Astrocyte (in vitro differentiated cells and primary cell): ENCODE data around the gene SNW1. TPM values are rescaled to one million over a fixed set of nuclear protein-coding genes. Genes with fewer than 3 reads are reported as not detected.
A peak's percentile ranks its signal among the peaks of the same experiment; 100 is the strongest.
"Not testable (repeated sequence)": the region's sequence is repeated elsewhere in the genome, so short reads cannot be mapped to it uniquely, and the experiment has no call there.

ENCODE experiments used
- DNase-seq: peaks from one replicate; pipeline ENCODE4 v3.0.0-alpha.2; 2010; ENCODE audit warnings: low read depth
- FAIRE-seq: peaks from 2 replicates; lab custom pipeline; 2011; peaks lifted over from hg19 to GRCh38; lab: Jason Lieb, UNC
- H2AFZ ChIP-seq: 2 replicates; pipeline ENCODE4 v1.6.0; 2012; ENCODE audit warnings: low read depth, low read length, inconsistent platforms
- H3K27ac ChIP-seq: 2 replicates; pipeline ENCODE4 v1.5.1; 2011; ENCODE audit warnings: low read depth, low read length, inconsistent platforms
- H3K27me3 ChIP-seq: 2 replicates; pipeline ENCODE4 v1.6.0; 2011; ENCODE audit warnings: low read length, inconsistent platforms; ENCODE audit not compliant: insufficient read depth
- H3K36me3 ChIP-seq: 2 replicates; pipeline ENCODE4 v1.5.1; 2011; ENCODE audit warnings: low read length, inconsistent platforms; ENCODE audit not compliant: insufficient read depth
- H3K4me1 ChIP-seq: 2 replicates; pipeline ENCODE4 v1.5.1; 2011; ENCODE audit warnings: low read length, inconsistent platforms; ENCODE audit not compliant: insufficient read depth
- H3K4me2 ChIP-seq: 2 replicates; pipeline ENCODE4 v1.6.0; 2012; ENCODE audit warnings: low read length, inconsistent platforms
- H3K4me3 ChIP-seq: 2 replicates; pipeline ENCODE4 v1.5.1; 2011; ENCODE audit warnings: low read depth, mild to moderate bottlenecking, low read length, inconsistent platforms; ENCODE audit not compliant: insufficient read depth
- H3K79me2 ChIP-seq: 2 replicates; pipeline ENCODE4 v1.6.0; 2012; ENCODE audit warnings: mild to moderate bottlenecking, low read length, inconsistent platforms; ENCODE audit not compliant: insufficient read depth
- H3K9ac ChIP-seq: 2 replicates; pipeline ENCODE4 v1.6.0; 2012; ENCODE audit warnings: mild to moderate bottlenecking, low read length, inconsistent platforms
- H3K9me3 ChIP-seq: 2 replicates; pipeline ENCODE4 v1.5.1; 2012; ENCODE audit warnings: low read depth, mild to moderate bottlenecking, low read length, inconsistent platforms; ENCODE audit not compliant: insufficient read depth
- H4K20me1 ChIP-seq: 2 replicates; pipeline ENCODE4 v1.6.0; 2012; ENCODE audit warnings: low read length, inconsistent platforms; ENCODE audit not compliant: insufficient read depth
- H3K27ac Mint-ChIP-seq: one replicate; pipeline ENCODE4 v1.8.0; 2021; ENCODE audit warnings: mild to moderate bottlenecking, mixed read lengths; ENCODE audit not compliant: unreplicated experiment
- H3K27me3 Mint-ChIP-seq: one replicate; pipeline ENCODE4 v1.8.0; 2021; ENCODE audit warnings: low read depth, mixed read lengths; ENCODE audit not compliant: unreplicated experiment
- H3K36me3 Mint-ChIP-seq: one replicate; pipeline ENCODE4 v1.8.0; 2021; ENCODE audit warnings: low read depth, mixed read lengths; ENCODE audit not compliant: unreplicated experiment
- H3K4me1 Mint-ChIP-seq: one replicate; pipeline ENCODE4 v1.8.0; 2021; ENCODE audit warnings: low read depth, mixed read lengths; ENCODE audit not compliant: unreplicated experiment
- H3K4me3 Mint-ChIP-seq: one replicate; pipeline ENCODE4 v1.8.0; 2021; ENCODE audit warnings: mild to moderate bottlenecking, moderate library complexity, mixed read lengths; ENCODE audit not compliant: unreplicated experiment
- H3K9me3 Mint-ChIP-seq: one replicate; pipeline ENCODE4 v1.8.0; 2021; ENCODE audit warnings: mild to moderate bottlenecking, mixed read lengths; ENCODE audit not compliant: unreplicated experiment
- CTCF ChIP-seq: IDR thresholded peaks from 2 replicates; pipeline ENCODE4 v1.5.1; 2011; ENCODE audit warnings: low read depth, mild to moderate bottlenecking, inconsistent platforms, low read length, moderate library complexity; ENCODE audit not compliant: insufficient read depth
- EZH2 ChIP-seq: IDR thresholded peaks from 2 replicates; pipeline ENCODE4 v1.6.1; 2012; ENCODE audit warnings: mild to moderate bottlenecking, low read length, inconsistent platforms; ENCODE audit not compliant: insufficient read depth
- total RNA-seq: library from RNA; stranded (reverse); gene quantifications from 2 replicates; pipeline ENCODE4 v1.2.1, GENCODE V29; 2021

SNW1 gene
- total RNA-seq, 1 donor from 2014 or later: 72.9 TPM

GRCh38 chr14:77800814-77801213 lies 39.9 kb upstream of the SNW1 start:
- peaks cover 5% of the 10 kb centered on the region for H3K4me1 Mint-ChIP-seq
- H3K4me1 ChIP-seq: peaks cover 3% of the 10 kb centered on the region
- FAIRE-seq (no peak), DNase-seq (no peak)
- no peak overlapping the region for H3K27ac ChIP-seq
- H3K9me3 ChIP-seq: no peaks in the 10 kb centered on the region
- no peaks in the 10 kb centered on the region for H4K20me1 ChIP-seq
- H3K36me3 Mint-ChIP-seq: no peaks in the 10 kb centered on the region
- peak overlapping the region; percentile 82 for H3K9ac ChIP-seq
- H3K36me3 ChIP-seq: no peaks in the 10 kb centered on the region
- H3K27me3 ChIP-seq: no peaks in the 10 kb centered on the region
- no peak for TF ChIP-seq CTCF
- TF ChIP-seq EZH2: no peak
- no peaks in the 10 kb centered on the region for H3K79me2 ChIP-seq
- no peak overlapping the region for H3K27ac Mint-ChIP-seq
- H3K9me3 Mint-ChIP-seq: no peaks in the 10 kb centered on the region
- H3K4me2 ChIP-seq: peak overlapping the region; percentile 94
- peak overlapping the region; percentile 82 for H3K4me3 ChIP-seq
- H3K27me3 Mint-ChIP-seq: no peaks in the 10 kb centered on the region
- H3K4me3 Mint-ChIP-seq: peak overlapping the region; percentile 89
- peak overlapping the region; percentile 99 for H2AFZ ChIP-seq

- TF ChIP-seq CTCF: no peak
- no peak for TF ChIP-seq EZH2
- peak within 1 kb of the TSS; percentile 62 for H3K27ac Mint-ChIP-seq
Measured at GRCh38 chr14:77799863-77800730, 39.1 kb upstream of the SNW1 start, which contains the start of gene ADCK1. ADCK1 (plus strand) TSS chr14:77800109; CDS start chr14:77818979, 18,870 bp downstream.

GRCh38 chr14:77799456-77799855 lies 38.5 kb upstream of the SNW1 start:
- Histone ChIP-seq H3K4me2 (peak overlapping the region; percentile 94), H2AFZ (peak overlapping the region; percentile 99), H3K4me3 (peak overlapping the region; percentile 82), H3K9ac (peak overlapping the region; percentile 82)
- not testable (repeated sequence) for H3K27ac ChIP-seq, FAIRE-seq, H3K4me1 Mint-ChIP-seq, H3K36me3 Mint-ChIP-seq, H3K27me3 Mint-ChIP-seq, H3K9me3 Mint-ChIP-seq, DNase-seq, H3K27ac Mint-ChIP-seq, H3K36me3 ChIP-seq, H3K9me3 ChIP-seq, H3K4me1 ChIP-seq, H4K20me1 ChIP-seq, H3K79me2 ChIP-seq, H3K27me3 ChIP-seq
- H3K4me3 Mint-ChIP-seq: peak overlapping the region; percentile 85

More at GRCh38 chr14:77799863-77800730, 39.1 kb upstream of the SNW1 start, which contains the start of gene ADCK1:
- FAIRE-seq: no peak
- Histone ChIP-seq H3K9me3 (no peaks in the 10 kb centered on the region), H3K27ac (peak within 1 kb of the TSS; percentile 57), H4K20me1 (no peaks in the 10 kb centered on the region), H3K36me3 (no peaks in the 10 kb centered on the region), H3K4me2 (peak within 1 kb of the TSS; percentile 94), H2AFZ (peak within 1 kb of the TSS; percentile 99), H3K79me2 (no peaks in the 10 kb centered on the region), H3K4me3 (peak within 1 kb of the TSS; percentile 82), H3K4me1 (peaks cover 3% of the 10 kb centered on the region), H3K27me3 (no peaks in the 10 kb centered on the region), H3K9ac (peak within 1 kb of the TSS; percentile 82)
- DNase-seq: peak; percentile 64
- Mint-ChIP-seq H3K4me3 (peak within 1 kb of the TSS; percentile 89), H3K4me1 (peaks cover 9% of the 10 kb centered on the region), H3K9me3 (no peaks in the 10 kb centered on the region), H3K27me3 (no peaks in the 10 kb centered on the region), H3K36me3 (no peaks in the 10 kb centered on the region)
